A673 (cell line): ENCODE data around the gene RNU6-8. TPM values are rescaled to one million over a fixed set of nuclear protein-coding genes. Genes with fewer than 3 reads are reported as not detected.

Experiments used
- Bru-seq: library from RNA; stranded (reverse); fragments of 400-500 nt; gene quantifications from one replicate; lab custom pipeline; 2021; lab: Mats Ljungman, UMichigan
- BruChase-seq, 2 experiments: library from RNA; stranded (reverse); fragments of 400-500 nt; gene quantifications; one replicate each; lab custom pipeline; 2021; lab: Mats Ljungman, UMichigan
- BruUV-seq: library from RNA; stranded (reverse); fragments of 400-500 nt; replicated peaks from 2 replicates; lab custom pipeline; 2021; lab: Mats Ljungman, UMichigan
- CTCF ChIA-PET: fragments of 300-600 bp; sonication (Branson Sonifier 250); formaldehyde crosslinking; loops from one replicate; lab custom pipeline; 2022; ENCODE audit warnings: antibody characterized with exemption; lab: Charles Lee
- POLR2A ChIA-PET: fragments of 300-600 bp; sonication (Branson Sonifier 250); formaldehyde crosslinking; loops from one replicate; lab custom pipeline; 2022; ENCODE audit warnings: antibody characterized with exemption; ENCODE audit not compliant: low non-redundant PET; lab: Charles Lee
- DNase-seq: peaks from one replicate; pipeline ENCODE4 v3.0.0-alpha.2; 2015; ENCODE audit warnings: low spot score
- H3K27ac ChIP-seq: fragments of 200-600 bp; sonication (generic); 2 replicates; pipeline ENCODE4 v1.5.1; 2016; ENCODE audit warnings: mixed run types, low read depth, mild to moderate bottlenecking, mixed read lengths, antibody characterized with exemption, low read length; ENCODE audit not compliant: poor library complexity, severe bottlenecking
- H3K27me3 ChIP-seq: fragments of 200-600 bp; sonication (generic); replicated peaks from 2 replicates; pipeline ENCODE4 v1.6.1; 2017; ENCODE audit warnings: mixed run types, low read depth, mild to moderate bottlenecking, mixed read lengths, antibody characterized with exemption, low read length; ENCODE audit not compliant: insufficient read depth, poor library complexity
- H3K36me3 ChIP-seq: fragments of 200-600 bp; sonication (generic); 2 replicates; pipeline ENCODE4 v1.6.1; 2016; ENCODE audit warnings: mixed run types, mild to moderate bottlenecking, mixed read lengths, antibody characterized with exemption, low read length; ENCODE audit not compliant: insufficient read depth, poor library complexity, severe bottlenecking
- H3K4me1 ChIP-seq: fragments of 200-600 bp; sonication (generic); 2 replicates; pipeline ENCODE4 v1.6.1; 2017; ENCODE audit warnings: mixed run types, mild to moderate bottlenecking, mixed read lengths, antibody characterized with exemption, low read length; ENCODE audit not compliant: insufficient read depth, poor library complexity, severe bottlenecking
- H3K4me3 ChIP-seq: fragments of 200-600 bp; sonication (generic); 2 replicates; pipeline ENCODE4 v1.5.1; 2016; ENCODE audit warnings: low read depth, mixed run types, mild to moderate bottlenecking, mixed read lengths, low read length; ENCODE audit not compliant: poor library complexity, severe bottlenecking
- H3K9me3 ChIP-seq: fragments of 200-600 bp; sonication (generic); 2 replicates; pipeline ENCODE4 v1.6.1; 2016; ENCODE audit warnings: mixed run types, low read depth, mild to moderate bottlenecking, mixed read lengths, antibody characterized with exemption, low read length; ENCODE audit not compliant: poor library complexity, severe bottlenecking
- EZH2 ChIP-seq: fragments of 200-600 bp; sonication (generic); IDR thresholded peaks from 2 replicates; pipeline ENCODE4 v1.6.1; 2017; ENCODE audit warnings: borderline replicate concordance, low read depth, mild to moderate bottlenecking, mixed read lengths, antibody characterized with exemption, low read length; ENCODE audit not compliant: poor library complexity, severe bottlenecking
- intact Hi-C: fragments of 100-400 bp; cut with micrococcal nuclease; formaldehyde crosslinking; loops from one replicate; pipeline ENCODE4 v1.10.0; 2022; ENCODE audit not compliant: unreplicated experiment
- long read RNA-seq: library from polyadenylated mRNA; stranded (forward); transcript quantifications from one replicate; pipeline ENCODE4 v2.0.0, GENCODE V29; 2022
- total RNA-seq: library from RNA; stranded (reverse); gene quantifications from 2 replicates; pipeline ENCODE4 v1.2.3, GENCODE V29; 2021
- TF ChIP-seq, protein P1 (sequence below): fragments of 300-800, 200-600 bp; sonication (generic); conservative IDR thresholded peaks from 2 replicates; pipeline ENCODE4 v1.5.1; 2017; ENCODE audit warnings: low read depth, mild to moderate bottlenecking, antibody characterized with exemption, low read length, moderate library complexity, mixed read lengths

Gene RNU6-8
- not detected in 2 replicates for total RNA-seq
- Bru-seq, nascent RNA: not detected
- percentile 45 among the genes with signal in this experiment for BruChase-seq, experiment 1, labeled RNA remaining after a 2-hour chase
- BruChase-seq, experiment 2, labeled RNA remaining after a 6-hour chase: percentile 34 among the genes with signal in this experiment
- long read RNA-seq: 0 reads

DNA sequence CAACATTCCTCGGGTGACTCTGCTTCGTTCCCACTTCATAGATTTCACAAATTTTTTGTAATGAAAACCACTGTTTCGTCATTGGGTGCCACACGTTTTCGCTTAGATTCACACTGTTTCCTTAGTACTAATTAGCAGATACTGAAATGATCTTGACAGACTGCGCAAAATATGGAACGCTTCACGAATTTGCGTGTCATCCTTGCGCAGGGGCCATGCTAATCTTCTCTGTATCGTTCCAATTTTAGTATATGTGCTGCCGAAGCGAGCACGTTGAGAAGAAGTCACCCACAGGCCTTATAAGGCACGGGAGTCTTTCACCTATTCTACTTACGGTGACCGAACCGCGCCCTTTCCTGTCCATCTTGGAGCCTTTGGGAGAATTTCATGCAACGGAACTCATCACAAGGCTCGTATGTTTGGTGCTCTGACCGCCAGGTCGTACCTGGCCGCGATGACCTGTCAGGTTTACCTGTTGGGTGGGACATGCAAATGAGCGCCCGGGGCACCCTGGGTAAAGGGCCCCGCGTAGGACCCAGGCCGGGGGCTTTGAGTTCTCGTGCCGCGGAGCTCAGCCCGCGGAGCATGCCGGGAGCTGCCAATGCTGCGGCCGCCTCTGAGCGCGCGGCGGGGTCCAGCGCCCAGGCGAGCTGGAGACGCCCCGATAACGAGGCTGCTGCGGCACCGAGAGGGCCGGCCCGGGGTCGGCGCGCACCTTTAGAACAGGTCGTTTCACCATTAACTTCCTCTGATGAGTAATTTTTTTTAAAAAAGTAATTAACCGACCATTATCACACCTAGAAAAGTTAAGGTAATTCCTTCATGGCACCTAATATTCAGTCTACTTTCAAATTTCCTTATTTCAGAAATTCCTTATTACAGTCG, at the start of gene RNU6-8:
RNU6-8 (minus strand) TSS at position 272 of the 885 bp plus-strand sequence.
- Histone ChIP-seq H3K9me3 (no peaks in the 10 kb centered on the region), H3K4me1 (no peaks in the 10 kb centered on the region), H3K27me3 (no peaks in the 10 kb centered on the region), H3K27ac (peak within 1 kb of the TSS; percentile 97), H3K4me3 (peak within 1 kb of the TSS; percentile 73), H3K36me3 (no peaks in the 10 kb centered on the region)
- intact Hi-C loops: loop anchor here (1.0 kb wide), 1 partner anchor 130 kb away; no protein-coding TSS in a partner anchor
- BruUV-seq: no TSS peak
- DNase-seq: peak; percentile 95
- no peak for TF ChIP-seq EZH2
- TF ChIP-seq, protein P1, sequence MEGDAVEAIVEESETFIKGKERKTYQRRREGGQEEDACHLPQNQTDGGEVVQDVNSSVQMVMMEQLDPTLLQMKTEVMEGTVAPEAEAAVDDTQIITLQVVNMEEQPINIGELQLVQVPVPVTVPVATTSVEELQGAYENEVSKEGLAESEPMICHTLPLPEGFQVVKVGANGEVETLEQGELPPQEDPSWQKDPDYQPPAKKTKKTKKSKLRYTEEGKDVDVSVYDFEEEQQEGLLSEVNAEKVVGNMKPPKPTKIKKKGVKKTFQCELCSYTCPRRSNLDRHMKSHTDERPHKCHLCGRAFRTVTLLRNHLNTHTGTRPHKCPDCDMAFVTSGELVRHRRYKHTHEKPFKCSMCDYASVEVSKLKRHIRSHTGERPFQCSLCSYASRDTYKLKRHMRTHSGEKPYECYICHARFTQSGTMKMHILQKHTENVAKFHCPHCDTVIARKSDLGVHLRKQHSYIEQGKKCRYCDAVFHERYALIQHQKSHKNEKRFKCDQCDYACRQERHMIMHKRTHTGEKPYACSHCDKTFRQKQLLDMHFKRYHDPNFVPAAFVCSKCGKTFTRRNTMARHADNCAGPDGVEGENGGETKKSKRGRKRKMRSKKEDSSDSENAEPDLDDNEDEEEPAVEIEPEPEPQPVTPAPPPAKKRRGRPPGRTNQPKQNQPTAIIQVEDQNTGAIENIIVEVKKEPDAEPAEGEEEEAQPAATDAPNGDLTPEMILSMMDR: no peak
- POLR2A ChIA-PET: interaction anchor here (0.5 kb wide), 1 partner anchor 764 kb away, joined by 3 read pairs; no protein-coding TSS in a partner anchor
- CTCF ChIA-PET: interaction anchor here (0.7 kb wide), 1 partner anchor 269 kb away, joined by 3 read pairs; no protein-coding TSS in a partner anchor

GRCh38 chr14:32252030-32252670, 49.1 kb upstream of the RNU6-8 start:
- Histone ChIP-seq H3K27ac (no peak overlapping the region), H3K4me1 (no peaks in the 10 kb centered on the region), H3K9me3 (no peaks in the 10 kb centered on the region), H3K27me3 (no peaks in the 10 kb centered on the region), H3K4me3 (no peak overlapping the region), H3K36me3 (no peaks in the 10 kb centered on the region)
- ChIA-PET POLR2A (no interaction called here), CTCF (interaction anchor here (0.8 to 1.8 kb wide), 4 partner anchors 179 to 742 kb away, joined by 3 to 6 read pairs (median 4); no protein-coding TSS in a partner anchor)
- DNase-seq: peak; percentile 85
- no TSS peak for BruUV-seq
- intact Hi-C loops: loop anchor here (1.0 to 10.0 kb wide), 6 partner anchors 179 to 1597 kb away; no protein-coding TSS in a partner anchor
- no peak for TF ChIP-seq EZH2
- TF ChIP-seq, protein P1: peak; percentile 90

- no peak overlapping the region for H3K4me3 ChIP-seq
- H3K27ac ChIP-seq: no peak overlapping the region
- ChIA-PET POLR2A (no interaction called here), CTCF (interaction anchor here (1.1 to 1.8 kb wide), 3 partner anchors 317 to 741 kb away, joined by 3 to 6 read pairs (median 4); no protein-coding TSS in a partner anchor)
- no peaks in the 10 kb centered on the region for H3K4me1 ChIP-seq
- intact Hi-C loops: loop anchor here (10.0 kb wide), 2 partner anchors 887 to 1597 kb away; no protein-coding TSS in a partner anchor
- DNase-seq: no peak
- no peaks in the 10 kb centered on the region for H3K36me3 ChIP-seq
- no peaks in the 10 kb centered on the region for H3K9me3 ChIP-seq
- BruUV-seq: no TSS peak
- H3K27me3 ChIP-seq: no peaks in the 10 kb centered on the region
- TF ChIP-seq, protein P1: no peak
- TF ChIP-seq EZH2: no peak
Observed at GRCh38 chr14:32251530-32251929, 48.5 kb upstream of the RNU6-8 start.
